ENCODE measurements around the gene SLC38A11.

DNA sequence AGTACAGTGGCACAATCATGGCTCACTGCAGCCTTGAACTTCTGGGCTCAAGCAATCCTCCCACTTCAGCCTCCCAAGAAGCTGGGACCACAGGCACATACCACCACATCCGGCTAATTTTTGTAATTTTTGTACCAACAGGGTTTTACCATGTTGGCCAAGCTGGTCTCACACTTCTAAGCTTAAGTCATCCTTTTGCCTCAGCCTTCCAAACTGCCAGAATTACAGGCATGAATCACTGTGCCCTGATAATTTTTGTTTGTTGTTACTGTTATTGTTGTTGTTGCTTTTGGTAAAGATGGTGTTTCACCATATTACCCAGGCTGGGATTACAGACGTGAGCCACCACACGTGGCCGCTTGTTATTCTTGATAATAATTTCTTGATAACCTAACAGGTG is 103.2 kb downstream of the SLC38A11 start:
- TF ChIP-seq, protein P1, sequence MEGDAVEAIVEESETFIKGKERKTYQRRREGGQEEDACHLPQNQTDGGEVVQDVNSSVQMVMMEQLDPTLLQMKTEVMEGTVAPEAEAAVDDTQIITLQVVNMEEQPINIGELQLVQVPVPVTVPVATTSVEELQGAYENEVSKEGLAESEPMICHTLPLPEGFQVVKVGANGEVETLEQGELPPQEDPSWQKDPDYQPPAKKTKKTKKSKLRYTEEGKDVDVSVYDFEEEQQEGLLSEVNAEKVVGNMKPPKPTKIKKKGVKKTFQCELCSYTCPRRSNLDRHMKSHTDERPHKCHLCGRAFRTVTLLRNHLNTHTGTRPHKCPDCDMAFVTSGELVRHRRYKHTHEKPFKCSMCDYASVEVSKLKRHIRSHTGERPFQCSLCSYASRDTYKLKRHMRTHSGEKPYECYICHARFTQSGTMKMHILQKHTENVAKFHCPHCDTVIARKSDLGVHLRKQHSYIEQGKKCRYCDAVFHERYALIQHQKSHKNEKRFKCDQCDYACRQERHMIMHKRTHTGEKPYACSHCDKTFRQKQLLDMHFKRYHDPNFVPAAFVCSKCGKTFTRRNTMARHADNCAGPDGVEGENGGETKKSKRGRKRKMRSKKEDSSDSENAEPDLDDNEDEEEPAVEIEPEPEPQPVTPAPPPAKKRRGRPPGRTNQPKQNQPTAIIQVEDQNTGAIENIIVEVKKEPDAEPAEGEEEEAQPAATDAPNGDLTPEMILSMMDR (IDR thresholded peaks at IDR 0.05), result no peak
- no peak for TF ChIP-seq ZFX (IDR thresholded peaks at IDR 0.05; ENCODE audit: borderline replicate concordance)
